Measurements from ENCODE around the gene LGALS4.

LGALS4 gene

DNA sequence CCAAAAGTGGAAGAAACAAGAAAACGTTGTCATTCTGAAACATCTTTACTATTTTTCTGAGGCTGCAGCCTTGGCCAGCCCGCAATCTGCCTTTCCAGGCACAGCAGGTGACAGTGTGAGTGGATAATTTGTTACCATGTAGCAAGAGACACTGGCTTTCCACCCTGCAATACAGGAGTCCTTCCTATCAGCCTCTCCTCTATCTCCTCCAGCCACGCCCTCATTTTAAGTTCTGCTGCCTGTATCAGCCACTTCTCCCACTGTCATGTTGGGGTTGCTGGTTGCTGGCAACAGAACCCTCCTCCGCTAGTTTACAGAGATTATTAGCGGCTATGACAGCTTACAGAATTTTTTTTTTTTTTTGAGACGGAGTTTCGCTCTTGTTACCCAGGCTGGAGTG, 31.7 kb downstream of the LGALS4 start:
- Histone ChIP-seq H2AFZ (ENCODE audit: low read length) (no peak overlapping the region), H2BK120ac (ENCODE audit: low read depth, low read length) (no peak overlapping the region), H3K23ac (ENCODE audit: low read depth, low read length, poor library complexity) (no peak overlapping the region), H3K27ac (replicated peaks; ENCODE audit: low read length) (no peak overlapping the region), H3K4me2 (ENCODE audit: insufficient read depth, low read length, poor library complexity, severe bottlenecking) (no peak overlapping the region), H2AK5ac (ENCODE audit: low read depth, low read length) (no peak overlapping the region), H3K4ac (ENCODE audit: low read length) (no peak overlapping the region), H3K14ac (ENCODE audit: low read length) (no peak overlapping the region), H2BK15ac (ENCODE audit: low read length) (no peak overlapping the region), H3K9ac (ENCODE audit: low read depth, low read length, poor library complexity) (no peak overlapping the region), H3K4me3 (ENCODE audit: low read length in 2 of 2) (no peak overlapping the region), H4K91ac (ENCODE audit: low read depth, low read length, poor library complexity) (no peak overlapping the region), H3K9me3 (replicated peaks in 1 of 2; ENCODE audit: control insufficient read depth in 2 of 2, insufficient read depth in 1 of 2, low read depth in 1 of 2, low read length in 2 of 2) (no peaks in the 10 kb centered on the region), H3K36me3 (replicated peaks in 1 of 2; ENCODE audit: control insufficient read depth in 2 of 2, insufficient read depth in 2 of 2, low read length in 2 of 2) (no peaks in the 10 kb centered on the region), H2BK5ac (ENCODE audit: low read length) (no peak overlapping the region), H4K8ac (ENCODE audit: low read depth, low read length) (no peak overlapping the region), H3K79me1 (ENCODE audit: low read depth, low read length) (no peaks in the 10 kb centered on the region), H2BK12ac (ENCODE audit: low read length) (no peak overlapping the region), H3K4me1 (ENCODE audit: control insufficient read depth in 2 of 2, insufficient read depth in 1 of 2, low read depth in 1 of 2, low read length in 2 of 2) (no peaks in the 10 kb centered on the region), H3K18ac (ENCODE audit: low read length) (no peak overlapping the region), H3K27me3 (ENCODE audit: control insufficient read depth in 3 of 3, insufficient read depth in 3 of 3, low read depth in 1 of 3, low read length in 3 of 3) (peaks cover 0 to 4% (median 0%) of the 10 kb centered on the region in 3 experiments)
- WGBS, 2 donors (ENCODE audit: extremely low coverage in 2 of 2, insufficient read length in 2 of 2, insufficient replicate concordance in 1 of 2) = no CpG with 5 or more reads among the region's 7 CpGs
- DNase-seq (ENCODE audit: low spot score) = no peak

DNA sequence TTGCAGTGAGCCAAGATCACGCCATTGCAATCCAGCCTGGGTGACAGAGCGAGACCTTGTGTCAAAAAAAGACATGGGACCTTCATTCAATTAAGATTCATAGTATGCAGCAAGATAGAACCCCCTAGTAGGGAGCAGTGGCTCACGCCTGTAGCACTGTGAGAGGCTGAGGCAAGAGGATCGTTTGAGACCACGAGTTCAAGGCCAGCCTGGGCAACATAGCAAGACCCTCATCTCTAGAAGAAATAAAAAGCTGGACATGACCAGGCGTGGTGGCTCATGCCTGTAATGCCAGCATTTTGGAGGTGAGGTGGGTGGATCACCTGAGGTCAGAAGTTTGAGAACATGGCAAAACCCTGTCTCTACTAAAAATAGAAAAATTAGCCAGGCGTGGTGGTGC, 32.3 kb downstream of the LGALS4 start:
- H4K91ac ChIP-seq (ENCODE audit: low read depth, low read length, poor library complexity) = no peak overlapping the region
- WGBS, 2 donors (ENCODE audit: extremely low coverage in 2 of 2, insufficient read length in 2 of 2, insufficient replicate concordance in 1 of 2) = no CpG with 5 or more reads among the region's 7 CpGs
- H2BK15ac ChIP-seq (ENCODE audit: low read length) = no peak overlapping the region
- H3K79me1 ChIP-seq (ENCODE audit: low read depth, low read length) = no peaks in the 10 kb centered on the region
- no peak overlapping the region for H3K18ac ChIP-seq (ENCODE audit: low read length)
- H3K9ac ChIP-seq (ENCODE audit: low read depth, low read length, poor library complexity) = no peak overlapping the region
- H3K9me3 ChIP-seq (replicated peaks in 1 of 2; ENCODE audit: control insufficient read depth in 2 of 2, insufficient read depth in 1 of 2, low read depth in 1 of 2, low read length in 2 of 2) = no peaks in the 10 kb centered on the region
- H2AFZ ChIP-seq (ENCODE audit: low read length) = no peak overlapping the region
- H3K14ac ChIP-seq (ENCODE audit: low read length) = no peak overlapping the region
- no peaks in the 10 kb centered on the region for H3K36me3 ChIP-seq (replicated peaks in 1 of 2; ENCODE audit: control insufficient read depth in 2 of 2, insufficient read depth in 2 of 2, low read length in 2 of 2)
- peaks cover 0 to 4% (median 0%) of the 10 kb centered on the region in 3 experiments for H3K27me3 ChIP-seq (ENCODE audit: control insufficient read depth in 3 of 3, insufficient read depth in 3 of 3, low read depth in 1 of 3, low read length in 3 of 3)
- no peaks in the 10 kb centered on the region for H3K4me1 ChIP-seq (ENCODE audit: control insufficient read depth in 2 of 2, insufficient read depth in 1 of 2, low read depth in 1 of 2, low read length in 2 of 2)
- H3K4me3 ChIP-seq (ENCODE audit: low read length in 2 of 2) = no peak overlapping the region
- no peak overlapping the region for H2AK5ac ChIP-seq (ENCODE audit: low read depth, low read length)
- H3K4me2 ChIP-seq (ENCODE audit: insufficient read depth, low read length, poor library complexity, severe bottlenecking) = no peak overlapping the region
- no peak overlapping the region for H4K8ac ChIP-seq (ENCODE audit: low read depth, low read length)
- H3K27ac ChIP-seq (replicated peaks; ENCODE audit: low read length) = no peak overlapping the region
- no peak overlapping the region for H2BK12ac ChIP-seq (ENCODE audit: low read length)
- H3K4ac ChIP-seq (ENCODE audit: low read length) = no peak overlapping the region
- H2BK5ac ChIP-seq (ENCODE audit: low read length) = no peak overlapping the region
- DNase-seq (ENCODE audit: low spot score) = no peak
- H2BK120ac ChIP-seq (ENCODE audit: low read depth, low read length) = no peak overlapping the region
- H3K23ac ChIP-seq (ENCODE audit: low read depth, low read length, poor library complexity) = no peak overlapping the region

DNA sequence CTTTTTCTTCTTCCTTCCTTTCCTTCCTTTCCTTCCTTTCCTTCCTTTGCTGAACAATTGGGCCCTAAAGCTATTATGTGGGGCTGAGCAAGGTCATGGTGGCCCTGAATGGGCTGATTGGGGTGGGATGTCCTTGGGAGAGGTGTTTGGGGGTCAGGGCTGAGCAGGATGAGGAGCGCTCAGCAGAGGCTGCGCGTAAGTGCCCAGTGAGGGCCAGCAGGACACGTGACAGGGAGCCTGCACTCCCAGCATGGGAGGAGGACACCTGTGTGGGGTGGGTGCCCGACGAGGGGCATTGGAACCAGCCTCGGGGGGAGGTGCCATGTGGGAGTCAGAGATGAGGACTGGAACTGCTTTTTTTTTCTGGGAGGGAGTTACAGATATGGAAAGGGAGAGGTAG, 34.0 kb downstream of the LGALS4 start:
- H3K4me2 ChIP-seq (ENCODE audit: insufficient read depth, low read length, poor library complexity, severe bottlenecking) = no peak overlapping the region
- no peak for DNase-seq (ENCODE audit: low spot score)
- H2AFZ ChIP-seq (ENCODE audit: low read length) = peak overlapping the region; percentile 45
- no CpG with 5 or more reads among the region's 7 CpGs for WGBS, 2 donors (ENCODE audit: extremely low coverage in 2 of 2, insufficient read length in 2 of 2, insufficient replicate concordance in 1 of 2)
- H3K14ac ChIP-seq (ENCODE audit: low read length) = no peak overlapping the region
- H3K18ac ChIP-seq (ENCODE audit: low read length) = peak overlapping the region; percentile 71
- H2BK5ac ChIP-seq (ENCODE audit: low read length) = no peak overlapping the region
- H4K91ac ChIP-seq (ENCODE audit: low read depth, low read length, poor library complexity) = no peak overlapping the region
- peaks cover 0 to 8% (median 2%) of the 10 kb centered on the region in 3 experiments for H3K27me3 ChIP-seq (ENCODE audit: control insufficient read depth in 3 of 3, insufficient read depth in 3 of 3, low read depth in 1 of 3, low read length in 3 of 3)
- no peak overlapping the region for H3K27ac ChIP-seq (replicated peaks; ENCODE audit: low read length)
- no peak overlapping the region for H3K4ac ChIP-seq (ENCODE audit: low read length)
- H2BK15ac ChIP-seq (ENCODE audit: low read length) = no peak overlapping the region
- H3K23ac ChIP-seq (ENCODE audit: low read depth, low read length, poor library complexity) = no peak overlapping the region
- H2BK12ac ChIP-seq (ENCODE audit: low read length) = no peak overlapping the region
- H3K79me1 ChIP-seq (ENCODE audit: low read depth, low read length) = no peaks in the 10 kb centered on the region
- H3K9ac ChIP-seq (ENCODE audit: low read depth, low read length, poor library complexity) = no peak overlapping the region
- no peak overlapping the region for H4K8ac ChIP-seq (ENCODE audit: low read depth, low read length)
- H3K4me3 ChIP-seq (ENCODE audit: low read length in 2 of 2) = no peak overlapping the region
- H2AK5ac ChIP-seq (ENCODE audit: low read depth, low read length) = no peak overlapping the region
- no peaks in the 10 kb centered on the region for H3K9me3 ChIP-seq (replicated peaks in 1 of 2; ENCODE audit: control insufficient read depth in 2 of 2, insufficient read depth in 1 of 2, low read depth in 1 of 2, low read length in 2 of 2)
- H3K4me1 ChIP-seq (ENCODE audit: control insufficient read depth in 2 of 2, insufficient read depth in 1 of 2, low read depth in 1 of 2, low read length in 2 of 2) = no peaks in the 10 kb centered on the region
- H2BK120ac ChIP-seq (ENCODE audit: low read depth, low read length) = no peak overlapping the region
- no peaks in the 10 kb centered on the region for H3K36me3 ChIP-seq (replicated peaks in 1 of 2; ENCODE audit: control insufficient read depth in 2 of 2, insufficient read depth in 2 of 2, low read length in 2 of 2)

DNA sequence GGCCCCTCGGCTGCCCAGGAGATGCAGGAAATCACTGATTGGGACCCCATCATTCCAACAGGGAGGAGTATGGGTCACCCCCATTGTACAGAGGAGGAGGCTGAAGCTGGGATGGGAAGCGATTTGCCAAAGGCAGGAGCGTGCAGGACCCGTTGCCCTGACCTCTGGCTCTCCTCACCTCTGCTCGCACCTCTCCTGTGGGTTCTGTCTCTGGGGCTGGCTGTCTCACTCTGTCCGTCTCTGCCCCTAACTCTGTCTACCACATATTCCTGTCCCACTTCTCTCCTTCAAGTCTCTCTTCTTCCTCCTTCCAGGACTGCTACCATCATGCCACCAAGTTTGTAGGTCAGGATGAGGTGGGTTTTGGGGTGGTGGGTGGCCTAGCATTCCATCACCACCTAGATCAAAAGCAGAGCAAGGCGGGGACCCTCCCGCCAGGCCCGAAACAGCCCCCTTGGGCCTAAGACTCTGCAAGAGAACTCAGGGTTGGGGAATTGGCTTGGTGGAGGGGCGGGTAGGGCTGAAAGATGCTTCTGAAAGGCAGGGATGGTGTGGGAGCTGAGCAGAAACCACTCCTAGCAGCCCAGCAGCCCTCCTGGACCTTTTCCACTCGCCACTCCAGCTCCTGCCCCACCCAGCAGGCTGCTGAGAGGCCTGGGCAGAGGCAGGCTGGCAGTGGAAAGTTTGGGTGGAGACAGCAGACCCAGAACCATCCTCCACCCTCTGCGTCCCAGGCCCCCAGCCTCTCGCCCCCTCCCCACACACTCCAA, 38.4 kb downstream of the LGALS4 start:
- Histone ChIP-seq H2BK12ac (ENCODE audit: low read length) (no peak overlapping the region), H2BK120ac (ENCODE audit: low read depth, low read length) (no peak overlapping the region), H3K9me3 (replicated peaks in 1 of 2; ENCODE audit: control insufficient read depth in 2 of 2, insufficient read depth in 1 of 2, low read depth in 1 of 2, low read length in 2 of 2) (no peaks in the 10 kb centered on the region), H3K79me1 (ENCODE audit: low read depth, low read length) (peaks cover 2% of the 10 kb centered on the region), H3K4me1 (ENCODE audit: control insufficient read depth in 2 of 2, insufficient read depth in 1 of 2, low read depth in 1 of 2, low read length in 2 of 2) (no peaks in the 10 kb centered on the region), H4K8ac (ENCODE audit: low read depth, low read length) (no peak overlapping the region), H2BK5ac (ENCODE audit: low read length) (peak overlapping the region; percentile 18), H3K27me3 (ENCODE audit: control insufficient read depth in 3 of 3, insufficient read depth in 3 of 3, low read depth in 1 of 3, low read length in 3 of 3) (peaks cover 0 to 8% (median 2%) of the 10 kb centered on the region in 3 experiments), H3K18ac (ENCODE audit: low read length) (peak overlapping the region; percentile 52), H3K4ac (ENCODE audit: low read length) (no peak overlapping the region), H3K4me2 (ENCODE audit: insufficient read depth, low read length, poor library complexity, severe bottlenecking) (no peak overlapping the region), H2BK15ac (ENCODE audit: low read length) (peak overlapping the region; percentile 9), H3K27ac (replicated peaks; ENCODE audit: low read length) (no peak overlapping the region), H3K14ac (ENCODE audit: low read length) (no peak overlapping the region), H3K23ac (ENCODE audit: low read depth, low read length, poor library complexity) (peak overlapping the region; percentile 57), H3K9ac (ENCODE audit: low read depth, low read length, poor library complexity) (no peak overlapping the region), H3K4me3 (ENCODE audit: low read length in 2 of 2) (peak overlapping the region in 1 of 2 donors; percentile 24), H2AFZ (ENCODE audit: low read length) (peak overlapping the region; percentile 35), H4K91ac (ENCODE audit: low read depth, low read length, poor library complexity) (peak overlapping the region; percentile 59), H3K36me3 (replicated peaks in 1 of 2; ENCODE audit: control insufficient read depth in 2 of 2, insufficient read depth in 2 of 2, low read length in 2 of 2) (no peaks in the 10 kb centered on the region), H2AK5ac (ENCODE audit: low read depth, low read length) (peak overlapping the region; percentile 77)
- no peak for DNase-seq (ENCODE audit: low spot score)
- WGBS, 2 donors (ENCODE audit: extremely low coverage in 2 of 2, insufficient read length in 2 of 2, insufficient replicate concordance in 1 of 2) = no CpG with 5 or more reads among the region's 13 CpGs
